Stimulated activated CD4-positive, alpha-beta T cell treated with anti-CD3 and anti-CD28 coated beads, TNF-alpha, amount 100 ng/mL, for 48 hours (primary cell): ENCODE results near the gene MX2.
"Not testable (repeated sequence)": the region's sequence is repeated elsewhere in the genome, so short reads cannot be mapped to it uniquely, and the experiment has no call there.

Source experiments
- DNase-seq, 3 donors: peaks; one replicate each; pipeline ENCODE4 v3.0.0-alpha.2; 2020; ENCODE audit warnings: low read depth in 3 of 3

The MX2 gene, protein sequence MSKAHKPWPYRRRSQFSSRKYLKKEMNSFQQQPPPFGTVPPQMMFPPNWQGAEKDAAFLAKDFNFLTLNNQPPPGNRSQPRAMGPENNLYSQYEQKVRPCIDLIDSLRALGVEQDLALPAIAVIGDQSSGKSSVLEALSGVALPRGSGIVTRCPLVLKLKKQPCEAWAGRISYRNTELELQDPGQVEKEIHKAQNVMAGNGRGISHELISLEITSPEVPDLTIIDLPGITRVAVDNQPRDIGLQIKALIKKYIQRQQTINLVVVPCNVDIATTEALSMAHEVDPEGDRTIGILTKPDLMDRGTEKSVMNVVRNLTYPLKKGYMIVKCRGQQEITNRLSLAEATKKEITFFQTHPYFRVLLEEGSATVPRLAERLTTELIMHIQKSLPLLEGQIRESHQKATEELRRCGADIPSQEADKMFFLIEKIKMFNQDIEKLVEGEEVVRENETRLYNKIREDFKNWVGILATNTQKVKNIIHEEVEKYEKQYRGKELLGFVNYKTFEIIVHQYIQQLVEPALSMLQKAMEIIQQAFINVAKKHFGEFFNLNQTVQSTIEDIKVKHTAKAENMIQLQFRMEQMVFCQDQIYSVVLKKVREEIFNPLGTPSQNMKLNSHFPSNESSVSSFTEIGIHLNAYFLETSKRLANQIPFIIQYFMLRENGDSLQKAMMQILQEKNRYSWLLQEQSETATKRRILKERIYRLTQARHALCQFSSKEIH

GRCh38 chr21:41361786-41362604, at the start of gene MX2:
MX2 (plus strand) TSS chr21:41362027; CDS start chr21:41376907, 14,880 bp downstream.
- peak; percentile 38 to 70 (median 55) for DNase-seq

GRCh38 chr21:41313285-41314164, 48.3 kb upstream of the MX2 start:
- not testable (repeated sequence) for DNase-seq

- no peak for DNase-seq
Observed at GRCh38 chr21:41315726-41316125, 46.1 kb upstream of the MX2 start.

DNA sequence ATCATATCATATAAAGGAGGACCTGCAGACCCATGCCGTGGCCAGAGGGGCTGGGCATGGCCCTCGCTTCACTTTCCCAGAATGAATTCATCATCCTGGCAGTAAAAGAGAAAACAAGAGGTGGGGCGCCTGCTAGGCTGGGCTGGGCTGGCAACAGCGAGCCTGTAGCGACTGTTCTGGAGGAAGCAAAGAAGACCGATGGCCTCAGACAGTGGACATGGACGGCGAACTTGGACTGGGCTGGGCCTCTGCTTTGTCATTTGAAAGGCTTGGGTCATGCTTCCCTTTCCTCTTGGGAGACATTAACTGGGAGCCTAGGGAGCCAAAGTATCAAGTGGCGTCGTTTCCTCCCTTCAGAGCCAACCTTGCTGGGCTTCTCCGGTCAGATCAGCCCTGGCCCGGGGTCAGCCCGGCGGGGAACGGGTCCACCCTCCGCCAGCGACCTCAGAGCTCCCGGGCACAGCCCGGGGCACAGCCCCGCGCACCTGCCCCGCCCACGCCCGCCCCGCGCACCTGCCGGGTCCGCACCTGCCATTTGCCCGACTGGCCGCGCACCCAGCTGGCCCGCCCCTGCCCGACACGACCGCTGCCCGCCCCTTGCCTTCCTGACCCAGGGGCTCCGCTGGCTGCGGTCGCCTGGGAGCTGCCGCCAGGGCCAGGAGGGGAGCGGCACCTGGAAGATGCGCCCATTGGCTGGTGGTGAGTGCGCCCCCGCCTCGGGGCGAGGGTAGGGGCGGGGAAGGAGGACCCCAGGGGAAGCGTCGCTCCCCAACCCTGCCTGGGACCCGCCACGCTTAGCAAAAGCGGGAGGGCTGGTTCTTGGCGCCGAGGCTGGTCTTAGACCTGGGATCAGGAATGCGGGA, 45.4 kb upstream of the MX2 start, which contains the start of gene FAM3B:
TSS of gene FAM3B (plus strand) at position 602 of the 863 bp plus-strand sequence. CDS start at position 681, 79 bp downstream.
- DNase-seq = no peak

- DNase-seq = no peak
Observed at GRCh38 chr21:41317063-41317392, 44.8 kb upstream of the MX2 start.

DNA sequence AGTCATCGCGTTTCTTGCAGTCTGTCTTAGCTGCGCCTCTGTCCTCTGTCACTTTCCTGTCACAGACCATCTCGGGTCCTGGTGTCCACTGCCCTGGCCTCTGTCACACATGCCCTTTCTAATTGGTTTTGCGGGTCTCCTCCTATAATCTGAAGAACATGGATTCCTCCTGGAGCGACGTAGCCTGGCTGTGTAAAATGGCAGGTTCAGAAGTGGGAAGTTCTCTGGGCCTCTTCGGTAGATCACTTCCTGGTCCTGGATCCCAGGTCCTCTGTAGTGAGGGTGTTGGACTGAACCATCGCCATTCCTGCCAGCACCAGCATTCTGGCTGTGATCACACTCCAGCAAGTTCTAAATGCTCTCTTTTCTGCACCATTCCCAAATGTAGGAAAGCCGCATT, 44.4 kb upstream of the MX2 start:
- no peak for DNase-seq

- no peak for DNase-seq
Observed at GRCh38 chr21:41318218-41318617, 43.6 kb upstream of the MX2 start.

DNA sequence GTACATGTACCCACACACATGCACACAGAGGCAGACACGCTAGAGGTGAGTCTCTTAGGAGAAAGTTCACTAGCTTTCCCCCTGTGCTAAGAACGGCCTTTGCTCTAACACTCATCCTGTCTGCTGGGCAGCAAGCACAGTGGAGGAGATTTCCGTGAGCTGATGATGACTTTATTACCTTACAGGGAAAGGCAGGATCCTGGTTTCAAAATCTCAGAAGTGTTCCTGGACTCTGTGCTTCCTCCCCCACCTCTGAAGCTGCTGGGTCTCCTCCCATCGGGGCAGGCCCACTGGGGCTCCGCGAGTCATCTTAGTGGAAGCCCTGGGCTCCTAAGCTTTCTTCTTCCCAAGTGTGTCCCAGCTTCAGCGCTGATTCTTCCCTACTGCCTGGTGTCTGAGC, 42.6 kb upstream of the MX2 start:
- DNase-seq = no peak

DNA sequence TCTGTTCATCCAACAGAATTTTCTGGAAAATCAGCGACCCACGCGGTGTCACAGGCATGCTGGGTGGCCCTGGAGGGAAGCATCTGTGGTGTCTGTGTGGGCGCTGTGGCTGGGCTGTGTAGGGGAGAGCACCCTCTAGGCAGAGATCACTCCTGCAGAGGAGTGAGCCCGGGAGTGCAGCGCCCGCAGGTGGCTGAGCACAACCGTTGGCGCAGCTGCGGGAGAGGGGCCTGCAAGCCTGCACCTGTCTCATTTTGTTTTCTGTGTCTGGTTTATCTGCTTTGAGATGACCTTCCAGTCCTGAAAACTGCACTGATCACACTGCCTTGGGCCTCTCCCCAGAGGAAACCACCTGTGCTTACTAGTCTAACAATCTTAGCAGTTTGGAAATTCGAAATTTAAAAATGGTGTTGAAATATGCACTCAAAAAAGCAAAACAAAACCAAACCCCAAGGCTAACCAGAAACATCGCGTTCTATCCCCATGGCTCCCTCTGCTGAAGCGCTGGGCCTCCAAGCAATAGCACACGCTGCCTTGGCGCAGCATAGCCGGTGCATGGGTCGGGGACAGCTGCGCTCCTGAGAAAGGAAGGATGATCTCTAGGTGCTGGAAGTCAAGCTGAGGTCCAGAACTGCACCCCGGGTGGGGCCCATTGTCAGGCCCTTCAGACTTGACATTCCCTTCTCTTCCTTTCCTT, 40.5 kb upstream of the MX2 start:
- DNase-seq = no peak

- no peak for DNase-seq
Observed at GRCh38 chr21:41321908-41322495, 39.8 kb upstream of the MX2 start.

DNA sequence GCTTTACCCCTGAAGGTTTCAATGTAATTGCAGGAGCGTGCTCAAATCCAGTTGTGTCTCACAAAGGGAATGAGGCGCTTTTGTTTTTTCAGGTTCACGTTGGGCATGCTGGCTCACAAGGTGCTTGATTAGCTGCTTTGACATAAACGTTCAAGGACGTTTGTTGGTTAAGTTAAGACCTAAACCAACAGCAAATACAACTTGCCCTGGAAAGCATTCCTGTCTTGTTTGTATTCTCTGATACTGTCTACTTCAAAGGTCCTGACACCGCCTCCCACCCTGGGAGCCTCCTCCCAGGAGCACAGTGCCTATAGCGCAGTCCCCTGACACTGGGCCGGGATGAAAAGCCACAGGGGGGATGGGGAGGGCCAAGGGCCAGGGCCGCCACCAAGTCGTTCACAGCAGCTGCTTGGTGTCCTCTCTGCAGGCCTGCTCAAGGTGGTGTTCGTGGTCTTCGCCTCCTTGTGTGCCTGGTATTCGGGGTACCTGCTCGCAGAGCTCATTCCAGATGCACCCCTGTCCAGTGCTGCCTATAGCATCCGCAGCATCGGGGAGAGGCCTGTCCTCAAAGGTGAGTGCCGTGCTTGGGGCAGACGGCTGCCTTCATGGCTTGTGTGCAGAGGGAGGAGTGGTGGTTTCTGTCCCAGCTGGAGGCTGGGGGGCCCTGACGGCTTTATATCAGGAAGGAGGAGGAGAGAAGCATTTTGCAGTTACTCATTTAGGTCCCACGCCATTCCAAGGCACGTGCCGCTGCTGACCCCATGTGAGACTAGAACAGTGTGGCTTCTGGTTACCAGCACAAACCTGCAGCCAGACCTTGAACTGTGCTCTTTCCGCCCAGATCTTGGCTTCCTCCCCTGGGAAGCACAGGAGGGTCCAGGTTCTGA, 39.1 kb upstream of the MX2 start:
- no peak for DNase-seq

DNA sequence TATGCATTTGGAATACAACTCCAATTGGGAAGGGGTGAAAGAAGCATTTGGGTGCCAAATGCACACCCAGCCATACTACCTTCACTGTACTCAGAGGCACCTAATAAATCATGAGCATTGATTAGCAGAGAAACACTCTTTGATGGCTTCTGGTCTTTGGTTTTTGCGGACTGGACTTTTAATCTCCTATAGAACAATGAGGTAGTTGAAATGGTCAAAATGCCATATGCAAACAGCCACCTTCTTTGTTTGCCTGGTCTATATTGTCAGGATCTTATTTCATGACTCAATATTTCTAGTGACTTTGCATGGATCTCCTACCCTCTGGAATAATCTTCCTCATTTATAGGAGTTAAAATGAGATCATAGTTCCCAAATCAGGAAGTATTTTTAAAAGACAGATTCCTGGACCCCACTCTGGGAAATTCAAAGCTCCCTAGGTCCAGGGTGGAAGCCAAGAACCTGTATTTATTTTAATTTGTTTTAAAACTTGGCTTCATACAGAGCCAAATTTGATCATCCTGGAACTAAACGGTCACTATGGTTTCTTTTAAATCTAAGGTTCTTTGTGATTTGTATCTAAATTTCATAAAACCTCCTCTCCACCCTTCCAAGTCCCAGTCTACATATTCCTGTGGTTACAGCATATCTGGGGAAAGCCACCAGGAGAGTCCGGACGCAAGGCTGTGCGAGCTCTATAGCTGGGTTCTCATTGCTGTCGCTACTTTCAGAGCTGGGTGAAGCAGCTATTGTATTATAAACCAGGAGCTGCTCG, 36.5 kb upstream of the MX2 start:
- DNase-seq = no peak

DNA sequence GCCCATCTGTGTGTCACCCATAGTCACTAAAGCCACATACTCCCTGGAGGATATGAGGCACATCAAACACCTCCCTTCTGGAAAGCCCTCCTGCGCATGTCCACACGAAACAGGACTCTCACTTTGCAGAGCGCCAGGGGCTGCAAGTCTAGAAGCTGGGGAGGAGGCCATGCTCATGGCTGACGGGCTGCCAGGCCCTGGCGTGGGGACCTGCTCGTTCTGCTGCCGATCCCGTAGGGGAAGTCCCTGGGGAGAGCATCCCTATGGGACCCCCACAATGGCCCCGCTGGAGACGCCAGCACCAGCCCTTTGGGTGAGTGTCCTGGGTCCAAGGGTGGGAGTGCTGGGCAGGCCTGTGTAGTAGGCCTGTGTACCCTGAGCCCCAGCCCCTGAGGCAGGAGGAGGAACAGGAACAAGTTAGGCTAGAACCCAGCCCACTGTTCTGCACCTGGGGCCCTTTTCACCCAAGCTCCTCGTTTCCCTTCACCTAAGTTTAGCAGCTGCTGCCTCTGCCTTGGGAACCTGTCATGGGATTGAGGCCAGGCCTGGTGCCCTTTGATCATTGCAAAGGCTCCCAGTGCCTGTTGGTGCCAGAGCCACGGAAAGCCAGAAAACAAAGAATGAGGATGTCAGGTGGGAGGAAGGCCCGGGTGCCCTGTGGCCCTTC, 35.3 kb upstream of the MX2 start:
- DNase-seq = no peak

GRCh38 chr21:41327753-41328152, 34.1 kb upstream of the MX2 start:
- DNase-seq = no peak

DNA sequence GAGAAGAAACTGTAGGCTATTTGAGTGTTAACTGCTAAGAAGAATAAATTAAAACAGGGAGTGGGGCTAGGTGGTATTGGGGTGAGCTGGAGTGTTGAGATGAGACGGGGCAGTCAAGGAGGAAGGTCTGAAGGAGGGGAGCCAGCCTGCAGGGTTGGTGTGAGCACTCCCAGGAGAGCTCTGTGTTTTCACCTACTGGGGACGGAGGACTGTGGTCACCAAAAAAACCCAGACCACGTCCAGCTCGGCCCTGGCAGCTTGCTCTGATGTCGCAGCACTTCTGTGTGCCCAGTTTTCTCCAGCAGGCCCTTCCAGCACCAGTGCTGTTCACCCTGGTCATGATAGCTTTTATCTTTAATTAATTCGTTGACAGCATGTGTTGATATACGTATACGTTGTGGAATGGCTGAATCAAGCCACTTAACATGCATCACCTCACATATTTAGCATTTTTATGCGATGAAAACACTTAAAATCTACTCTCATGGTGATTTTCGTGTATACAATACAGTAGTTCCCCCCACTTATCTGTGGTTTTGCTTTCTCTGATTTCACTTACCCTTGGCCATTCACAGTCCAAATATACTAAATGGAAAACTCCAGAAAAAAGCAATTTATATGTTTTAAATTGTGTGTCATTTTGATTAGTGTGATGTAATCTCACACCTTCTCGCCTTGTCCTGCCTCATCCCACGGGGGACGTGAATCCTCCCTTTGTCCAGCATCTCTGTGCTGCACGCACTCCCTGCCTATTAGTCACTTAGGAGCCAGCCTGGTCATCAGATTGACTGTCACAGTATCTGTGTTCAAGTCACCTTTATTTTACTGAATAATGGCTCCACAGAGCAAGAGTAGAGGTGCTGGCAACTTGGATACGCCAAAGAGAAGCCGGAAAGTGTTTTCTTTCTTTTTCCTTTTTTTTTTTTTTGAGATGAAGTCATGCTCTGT, 32.9 kb upstream of the MX2 start:
- no peak for DNase-seq

DNA sequence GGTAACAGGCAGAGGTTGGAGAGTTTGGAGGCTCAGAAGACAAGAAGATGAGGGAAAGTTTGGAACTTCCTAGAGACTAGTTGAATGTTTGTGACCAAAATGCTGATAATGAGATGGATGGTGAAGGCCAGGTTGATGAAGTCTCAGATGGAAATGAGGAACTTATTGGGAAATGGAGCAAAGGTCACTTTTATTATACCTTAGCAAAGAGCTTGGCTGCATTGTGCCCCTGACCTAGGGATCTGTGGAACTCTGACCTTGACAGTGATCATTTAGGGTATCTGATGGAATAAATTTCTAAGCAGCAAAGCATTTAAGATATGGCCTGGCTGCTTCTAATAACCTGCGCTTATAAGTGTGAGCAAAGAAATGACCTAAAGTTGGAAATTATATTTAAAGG, 28.1 kb upstream of the MX2 start:
- no peak for DNase-seq
